NB4 (cell line): ENCODE results near the gene IGFBPL1.

ENCODE experiments used
- MYC ChIP-seq: IDR thresholded peaks from 2 replicates; pipeline ENCODE4 v1.6.1; 2011; ENCODE audit warnings: low read depth, low read length
- POLR2A ChIP-seq: IDR thresholded peaks from 2 replicates; pipeline ENCODE4 v1.6.1; 2011; ENCODE audit warnings: mild to moderate bottlenecking; ENCODE audit not compliant: insufficient read length; ENCODE audit errors: extremely low read depth
- TF ChIP-seq, protein P1 (sequence below): IDR thresholded peaks from one replicate; pipeline ENCODE4 v1.5.1; 2012; ENCODE audit warnings: low read depth, low read length
- TF ChIP-seq, protein P2 (sequence below): IDR thresholded peaks from 2 replicates; pipeline ENCODE4 v1.6.1; 2011; ENCODE audit warnings: low read depth, low read length

DNA sequence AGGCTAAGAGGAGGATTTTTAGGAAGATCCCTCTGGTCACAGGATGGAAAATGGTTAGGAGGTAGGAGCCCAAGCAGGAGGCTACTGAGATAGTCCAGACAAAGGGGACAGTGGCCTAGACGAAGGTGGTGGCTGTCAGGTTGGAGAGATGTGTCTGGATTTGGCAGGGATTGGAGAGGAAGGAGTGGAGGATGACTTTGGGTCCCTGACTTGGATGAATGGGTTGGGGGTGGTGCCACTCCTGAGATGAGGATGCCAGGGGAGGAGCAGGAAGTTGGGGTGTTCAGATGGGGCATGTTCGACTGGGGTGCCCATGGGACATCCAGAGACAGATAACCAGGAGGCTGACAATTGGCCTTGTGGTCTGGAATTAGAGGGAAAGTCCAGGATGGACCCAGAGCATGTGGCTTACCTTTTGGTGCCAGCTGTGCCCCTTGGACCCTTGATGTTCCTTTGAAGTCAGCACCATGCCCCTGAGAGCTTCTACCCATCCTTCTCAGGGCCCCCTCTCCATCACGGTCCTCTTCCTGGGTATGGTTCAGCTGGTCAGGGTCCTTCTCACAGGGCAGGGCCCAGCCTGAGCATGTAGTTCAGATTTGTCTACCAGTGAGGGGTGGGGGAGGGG lies 15.1 kb upstream of the IGFBPL1 start:
- TF ChIP-seq, protein P1, sequence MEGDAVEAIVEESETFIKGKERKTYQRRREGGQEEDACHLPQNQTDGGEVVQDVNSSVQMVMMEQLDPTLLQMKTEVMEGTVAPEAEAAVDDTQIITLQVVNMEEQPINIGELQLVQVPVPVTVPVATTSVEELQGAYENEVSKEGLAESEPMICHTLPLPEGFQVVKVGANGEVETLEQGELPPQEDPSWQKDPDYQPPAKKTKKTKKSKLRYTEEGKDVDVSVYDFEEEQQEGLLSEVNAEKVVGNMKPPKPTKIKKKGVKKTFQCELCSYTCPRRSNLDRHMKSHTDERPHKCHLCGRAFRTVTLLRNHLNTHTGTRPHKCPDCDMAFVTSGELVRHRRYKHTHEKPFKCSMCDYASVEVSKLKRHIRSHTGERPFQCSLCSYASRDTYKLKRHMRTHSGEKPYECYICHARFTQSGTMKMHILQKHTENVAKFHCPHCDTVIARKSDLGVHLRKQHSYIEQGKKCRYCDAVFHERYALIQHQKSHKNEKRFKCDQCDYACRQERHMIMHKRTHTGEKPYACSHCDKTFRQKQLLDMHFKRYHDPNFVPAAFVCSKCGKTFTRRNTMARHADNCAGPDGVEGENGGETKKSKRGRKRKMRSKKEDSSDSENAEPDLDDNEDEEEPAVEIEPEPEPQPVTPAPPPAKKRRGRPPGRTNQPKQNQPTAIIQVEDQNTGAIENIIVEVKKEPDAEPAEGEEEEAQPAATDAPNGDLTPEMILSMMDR: no peak
- no peak for TF ChIP-seq POLR2A
- no peak for TF ChIP-seq MYC
- TF ChIP-seq, protein P2, sequence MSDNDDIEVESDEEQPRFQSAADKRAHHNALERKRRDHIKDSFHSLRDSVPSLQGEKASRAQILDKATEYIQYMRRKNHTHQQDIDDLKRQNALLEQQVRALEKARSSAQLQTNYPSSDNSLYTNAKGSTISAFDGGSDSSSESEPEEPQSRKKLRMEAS: no peak
